Left hindlimb (tissue), 1 donor: Measurements from ENCODE around the gene TP63.
A peak's percentile ranks its signal among the peaks of the same experiment; 100 is the strongest.
"Not testable (repeated sequence)": the region's sequence is repeated elsewhere in the genome, so short reads cannot be mapped to it uniquely, and the experiment has no call there.

Source experiments
- DNase-seq: peaks from one replicate; pipeline ENCODE4 v3.0.0-alpha.2; 2018

The TP63 gene

DNA sequence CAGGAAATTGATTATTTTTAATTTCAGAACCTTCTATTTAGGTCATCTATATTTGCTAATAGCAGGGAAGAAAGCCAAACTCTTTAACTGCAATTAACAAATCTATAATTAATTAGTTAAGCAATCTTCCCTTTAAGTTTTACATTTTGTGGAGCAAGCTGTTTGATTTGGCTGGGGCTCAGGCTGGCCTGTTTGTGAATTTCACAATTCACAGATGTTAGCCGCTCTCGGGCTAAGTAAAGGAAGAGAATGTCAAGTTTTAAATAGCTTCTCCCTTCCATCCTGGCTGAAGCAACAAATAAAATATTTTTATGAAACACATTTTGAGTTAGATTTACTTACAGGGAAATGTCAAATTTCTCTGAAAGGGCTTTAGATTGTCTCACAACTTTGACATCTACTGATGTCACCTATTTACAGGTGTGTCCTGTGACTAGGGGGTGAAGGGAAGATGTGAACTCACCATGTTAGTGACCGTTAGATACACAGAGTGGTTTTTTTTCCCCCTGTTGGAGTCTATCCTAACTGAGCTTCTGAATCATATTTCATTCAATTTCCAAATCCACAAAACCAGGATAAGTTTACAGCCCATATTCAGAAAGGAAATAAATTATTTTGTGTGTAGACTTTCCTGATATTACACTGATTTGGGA, 1.3 kb upstream of the TP63 start:
- DNase-seq: no peak

GRCh38 chr3:189630767-189631372, 319 bp upstream of the TP63 start:
- DNase-seq: peak; percentile 30

DNA sequence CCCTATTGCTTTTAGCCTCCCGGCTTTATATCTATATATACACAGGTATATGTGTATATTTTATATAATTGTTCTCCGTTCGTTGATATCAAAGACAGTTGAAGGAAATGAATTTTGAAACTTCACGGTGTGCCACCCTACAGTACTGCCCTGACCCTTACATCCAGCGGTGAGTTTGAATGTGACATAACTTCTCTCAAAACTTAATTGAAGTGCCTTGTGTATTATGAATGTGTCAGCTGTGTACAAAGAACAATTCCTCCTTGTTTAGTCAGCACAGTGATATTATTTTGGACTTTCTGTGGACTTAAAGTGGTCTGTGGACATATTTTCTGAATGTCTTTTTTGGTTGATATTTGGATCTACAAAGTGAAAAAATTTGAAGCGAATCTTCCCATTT, 220 bp downstream of the TP63 start:
- DNase-seq: no peak

- DNase-seq: no peak
Measured at GRCh38 chr3:189632242-189632641, 1.1 kb downstream of the TP63 start.

GRCh38 chr3:189635339-189635738, 4.2 kb downstream of the TP63 start:
- DNase-seq: no peak

- no peak for DNase-seq
Measured at GRCh38 chr3:189636048-189636447, 4.9 kb downstream of the TP63 start.

GRCh38 chr3:189637750-189638149, 6.6 kb downstream of the TP63 start:
- DNase-seq: no peak

- no peak for DNase-seq
Measured at GRCh38 chr3:189638276-189639031, 7.3 kb downstream of the TP63 start.

GRCh38 chr3:189641776-189642175, 10.6 kb downstream of the TP63 start:
- DNase-seq: no peak

DNA sequence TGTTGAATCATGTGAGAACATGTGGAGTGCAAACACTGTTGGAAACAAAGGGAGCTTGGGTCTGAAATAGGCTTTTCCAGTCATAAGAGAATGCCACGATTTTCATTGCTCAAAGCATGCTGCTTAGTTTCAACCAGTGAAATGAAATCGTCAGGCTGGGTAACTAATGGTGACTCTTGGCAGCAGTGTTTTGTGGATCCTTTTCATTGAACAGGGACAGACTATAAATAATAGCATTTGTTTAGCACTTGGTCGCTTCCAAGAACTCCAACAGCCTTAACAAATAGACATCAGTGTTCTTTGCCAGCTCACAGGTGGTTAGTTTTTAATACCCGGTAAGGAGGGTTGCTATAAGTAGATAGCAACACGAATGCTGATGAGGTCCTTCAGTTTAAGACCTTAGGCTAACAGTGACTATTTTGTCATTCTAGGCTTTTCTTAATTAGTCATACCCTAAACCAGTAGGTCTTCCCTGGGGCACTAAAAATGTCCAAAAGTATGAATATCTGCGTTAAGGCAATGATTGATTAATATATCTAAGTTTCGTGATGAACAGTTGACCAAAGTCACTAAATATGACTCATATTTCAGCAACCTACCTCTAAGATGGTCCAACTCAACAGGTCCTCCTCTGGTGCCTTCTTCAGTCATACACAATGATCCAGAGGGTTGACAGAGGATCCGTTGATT, 15.8 kb downstream of the TP63 start:
- DNase-seq: no peak

DNA sequence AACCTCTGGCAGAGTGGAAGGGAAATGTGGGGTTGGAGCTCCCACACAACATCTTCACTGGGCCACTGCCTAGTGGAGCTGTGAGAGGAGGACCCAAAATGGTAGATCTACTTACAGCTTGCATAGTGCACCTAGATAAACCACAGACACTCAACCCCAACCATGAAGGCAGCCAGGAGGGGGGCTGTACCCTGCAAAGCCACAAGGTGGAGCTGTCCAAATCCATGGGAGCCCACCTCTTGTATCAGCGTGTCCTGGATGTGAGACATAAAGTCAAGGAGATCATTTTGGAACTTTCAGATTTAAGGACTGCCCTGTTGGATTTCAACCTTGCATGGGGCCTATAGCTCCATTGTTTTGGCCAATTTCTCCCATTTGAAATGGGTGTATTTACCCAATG, 20.9 kb downstream of the TP63 start:
- no peak for DNase-seq

DNA sequence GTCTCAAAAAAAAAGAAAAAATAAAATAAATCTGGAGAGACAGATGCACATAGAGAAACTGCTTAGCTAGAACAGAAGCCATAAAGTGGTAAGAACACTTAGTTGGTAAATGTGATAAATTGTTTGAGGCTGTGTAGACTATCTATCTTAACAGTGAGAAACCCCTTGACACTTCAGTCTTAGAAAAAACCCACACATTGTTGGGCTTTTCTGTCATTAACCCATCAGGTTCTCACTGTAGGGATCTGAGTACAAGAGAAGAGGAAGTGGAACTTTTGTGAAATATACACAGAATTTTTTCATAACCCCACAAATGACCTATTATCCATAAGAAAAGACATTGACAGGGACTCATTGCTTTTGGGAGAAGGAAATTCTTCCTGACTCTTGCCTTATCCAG, 24.4 kb downstream of the TP63 start:
- DNase-seq: no peak

- no peak for DNase-seq
Measured at GRCh38 chr3:189659571-189659970, 28.4 kb downstream of the TP63 start.

DNA sequence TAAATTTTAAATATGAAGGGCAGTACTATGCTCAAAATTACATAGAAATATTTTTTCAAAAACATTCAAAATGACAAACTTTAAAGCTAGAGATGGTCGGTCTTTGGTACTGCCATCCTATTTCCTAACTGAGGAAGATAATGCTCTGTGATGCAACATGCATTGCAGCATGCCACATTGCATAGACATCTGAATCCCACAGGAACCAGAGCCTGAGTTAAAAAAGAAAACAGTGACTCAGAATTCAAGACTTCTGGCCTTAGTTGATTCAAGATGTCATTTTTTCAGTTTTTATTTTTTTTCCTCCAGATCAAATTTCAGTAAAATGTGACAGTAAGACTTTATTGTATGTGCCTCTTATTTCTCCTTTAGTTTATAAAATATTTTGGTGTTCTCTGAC, 33.1 kb downstream of the TP63 start:
- DNase-seq: no peak

- DNase-seq: not testable (repeated sequence)
Measured at GRCh38 chr3:189672346-189672745, 41.2 kb downstream of the TP63 start.

- no peak for DNase-seq
Measured at GRCh38 chr3:189673535-189673934, 42.3 kb downstream of the TP63 start.

DNA sequence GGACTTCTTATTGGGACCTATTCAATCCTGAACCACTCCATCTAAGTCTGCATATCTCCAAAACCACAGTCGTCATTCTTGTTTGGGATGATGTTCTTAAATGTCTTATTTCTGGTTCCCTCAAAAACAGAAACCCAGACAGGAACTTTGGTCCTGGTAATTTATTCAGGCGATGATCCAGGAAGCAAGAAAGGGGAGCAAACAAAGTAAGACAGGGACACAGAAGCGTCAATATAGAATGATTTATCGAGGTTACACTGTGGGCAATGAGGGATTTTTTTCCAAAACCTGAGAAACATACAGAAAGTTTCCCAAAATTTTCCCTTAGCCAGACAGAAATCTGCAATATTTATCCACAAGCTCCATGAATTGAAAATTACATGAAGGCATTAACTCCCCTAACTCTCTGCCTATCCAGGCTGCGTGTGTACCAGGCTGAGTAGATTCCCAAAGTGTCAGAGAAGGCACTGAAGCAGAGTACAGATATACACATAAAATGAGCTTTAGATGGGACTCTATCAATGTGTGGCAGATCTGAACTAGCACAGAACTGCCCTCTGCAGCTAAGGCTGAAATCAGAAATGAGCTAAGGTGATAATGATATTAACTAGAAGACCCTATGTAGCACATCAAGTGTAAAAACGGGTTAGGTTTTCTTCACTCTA, 43.2 kb downstream of the TP63 start:
- no peak for DNase-seq

DNA sequence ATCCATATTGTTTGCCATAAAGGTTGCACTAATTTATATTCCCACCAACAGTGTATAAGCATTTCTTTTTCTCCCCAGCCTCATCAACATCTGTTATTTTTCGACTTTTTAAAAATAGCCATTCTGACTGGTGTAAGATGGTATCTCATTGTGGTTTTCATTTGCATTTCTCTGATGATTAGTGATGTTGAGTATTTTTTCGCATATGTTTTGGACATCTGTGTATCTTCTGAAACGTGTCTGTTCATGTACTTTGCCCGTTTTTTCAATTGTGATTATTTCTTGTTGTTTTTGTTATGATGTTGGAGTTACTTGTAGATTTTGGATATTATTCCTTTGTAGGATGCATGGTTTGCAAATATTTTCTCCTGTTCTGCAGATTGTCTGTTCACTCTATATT, 46.5 kb downstream of the TP63 start:
- no peak for DNase-seq

DNA sequence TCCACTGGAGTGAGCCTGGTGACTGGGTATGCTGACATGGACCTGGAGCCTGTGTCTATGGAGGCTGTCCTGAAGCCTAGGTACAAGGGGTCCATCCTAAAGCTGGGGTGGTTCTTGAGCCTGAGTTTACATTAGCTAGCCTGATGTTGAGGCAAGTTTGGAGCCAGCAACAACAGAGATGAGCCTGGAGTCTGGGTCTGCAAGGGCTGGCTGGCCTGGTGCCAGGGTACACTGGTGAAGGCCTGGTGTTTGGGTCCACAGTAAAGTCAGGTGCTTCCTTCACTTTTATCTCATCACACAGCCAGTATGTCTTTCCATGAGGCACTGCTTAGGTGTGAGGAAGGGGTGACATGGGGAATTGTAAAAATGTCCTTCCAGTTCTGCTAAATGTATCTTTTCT, 49.5 kb downstream of the TP63 start:
- no peak for DNase-seq

GRCh38 chr3:189683546-189684255, 52.5 kb downstream of the TP63 start:
- DNase-seq: no peak

DNA sequence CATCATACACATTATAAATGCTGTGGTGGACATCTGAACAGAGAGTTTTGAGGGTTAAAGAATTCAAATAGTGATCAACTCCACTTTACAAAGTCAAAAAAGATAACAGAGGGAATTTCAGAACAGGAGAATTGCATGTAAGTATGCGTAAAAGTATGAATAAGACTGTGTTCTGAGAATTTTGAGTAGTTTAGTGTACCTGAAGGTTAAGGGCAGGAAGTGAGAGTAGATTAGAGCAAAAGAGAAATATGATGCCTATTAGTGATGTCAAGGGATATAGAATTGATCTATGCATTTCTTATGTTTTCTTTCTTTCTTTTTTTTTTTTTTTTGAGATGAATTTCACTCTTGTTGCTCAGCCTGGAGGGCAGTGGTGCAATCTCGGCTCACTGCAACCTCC, 53.1 kb downstream of the TP63 start:
- no peak for DNase-seq

GRCh38 chr3:189685291-189685690, 54.1 kb downstream of the TP63 start:
- DNase-seq: no peak

- no peak for DNase-seq
Measured at GRCh38 chr3:189685860-189686259, 54.7 kb downstream of the TP63 start.
